ENCODE measurements around the gene TGM2. TPM values are rescaled to one million over a fixed set of nuclear protein-coding genes. Genes with fewer than 3 reads are reported as not detected.

The TGM2 gene
- polyA plus RNA-seq, 1 donor = 31.8 TPM

DNA sequence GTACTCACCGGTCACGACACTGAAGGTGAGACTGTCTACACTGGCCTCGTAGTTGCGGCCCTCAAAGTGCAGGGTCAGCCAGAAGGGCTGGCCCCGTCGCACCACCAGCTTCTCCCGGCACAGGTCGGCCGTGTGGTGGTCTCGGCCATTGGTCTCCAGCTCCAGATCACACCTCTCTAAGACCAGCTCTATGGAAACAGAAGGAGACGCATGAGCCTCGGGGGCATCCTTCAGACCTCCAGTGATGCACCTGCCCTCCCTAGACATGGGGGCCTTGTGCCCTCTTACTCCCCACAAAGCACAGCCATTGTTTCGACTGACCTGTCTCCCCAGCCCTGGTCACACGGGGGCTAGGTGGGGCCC lies 3.7 kb downstream of the TGM2 start:
- no peak for DNase-seq

DNA sequence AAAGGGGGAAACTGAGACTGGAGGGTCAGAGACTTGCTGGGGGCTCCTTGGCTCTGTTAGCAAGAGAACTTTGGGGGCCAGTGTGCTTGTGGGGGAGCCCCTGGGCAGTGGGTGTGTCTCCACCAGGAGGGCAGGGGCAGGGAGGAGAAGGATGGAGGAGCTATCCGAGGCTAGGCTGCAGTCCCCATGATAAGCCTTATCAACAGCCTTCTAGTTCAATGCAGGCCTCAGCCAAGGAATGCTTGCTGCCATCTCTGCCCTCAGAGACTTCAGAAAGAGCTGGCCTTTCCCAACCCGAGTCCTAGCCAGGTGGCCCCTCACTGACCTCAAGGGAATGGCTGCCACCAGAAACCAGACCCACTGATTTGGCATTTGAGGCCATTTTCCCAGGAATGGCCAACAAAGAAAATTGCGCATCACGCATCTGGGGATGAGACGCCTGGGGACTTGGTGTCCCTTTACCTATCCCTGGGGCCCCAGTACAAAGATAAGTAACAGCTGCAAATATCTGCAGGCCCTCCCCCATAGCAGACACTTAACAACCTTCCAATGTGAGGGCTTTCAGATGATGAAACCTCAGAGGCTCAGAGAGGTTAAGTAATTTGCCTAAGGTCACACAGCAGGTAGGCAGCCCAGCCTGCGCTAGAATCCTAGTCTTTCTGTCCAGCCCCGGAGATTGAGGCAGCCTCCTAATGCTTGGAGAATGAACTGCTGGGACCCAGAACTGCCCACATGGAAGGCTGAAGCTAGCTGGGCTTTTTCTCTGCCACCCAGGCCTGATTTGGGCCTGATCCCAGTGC lies 4.9 kb downstream of the TGM2 start:
- DNase-seq = no peak

GRCh38 chr20:38159566-38159956 lies 5.5 kb downstream of the TGM2 start:
- DNase-seq = no peak

- no peak for DNase-seq
These were observed 6.2 kb downstream of the TGM2 start for GRCh38 chr20:38158701-38159351.

DNA sequence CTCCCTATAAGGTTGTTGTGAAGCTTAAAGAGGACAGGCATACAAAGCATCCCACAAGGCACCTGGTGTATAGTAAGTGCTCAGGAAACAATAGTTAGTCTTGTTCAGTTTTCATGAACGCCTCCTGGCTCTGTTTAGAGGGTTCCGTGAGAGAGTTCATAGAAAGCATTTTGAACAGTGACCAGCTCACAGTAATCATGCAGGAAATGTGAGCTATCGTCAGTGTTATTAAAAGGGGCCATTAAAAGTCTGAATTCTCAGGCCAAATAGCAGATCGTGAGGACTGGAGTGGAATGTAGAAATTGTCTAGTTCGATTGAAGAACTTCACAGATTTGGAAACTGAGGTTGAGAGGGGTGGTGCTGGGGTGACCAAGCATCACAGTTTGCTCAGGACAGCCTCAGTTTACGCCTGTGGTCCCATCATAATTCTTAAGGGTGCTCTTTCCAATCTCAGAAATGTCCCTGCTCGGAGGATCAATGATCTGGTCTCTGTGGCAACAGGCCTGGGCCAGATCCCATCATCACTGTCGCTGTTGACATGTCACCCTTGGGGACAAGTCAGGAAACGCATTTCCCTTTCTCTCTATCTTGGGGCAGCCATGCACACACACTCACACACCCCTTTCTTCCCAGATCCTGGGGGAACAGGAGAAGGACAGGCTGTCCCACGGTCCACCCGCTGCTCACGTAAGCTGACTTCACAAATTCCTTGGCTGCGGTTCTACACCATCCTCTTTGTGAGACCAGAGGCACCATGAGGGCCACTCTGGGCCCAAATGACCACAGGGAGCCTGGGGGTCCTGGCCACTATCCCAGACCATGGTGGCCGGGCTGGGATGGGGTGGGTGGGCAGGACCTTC lies 7.2 kb downstream of the TGM2 start:
- no peak for DNase-seq

GRCh38 chr20:38156888-38157634 lies 8.0 kb downstream of the TGM2 start:
- no peak for DNase-seq

- DNase-seq = no peak
These were observed 8.8 kb downstream of the TGM2 start for GRCh38 chr20:38156280-38156679.

GRCh38 chr20:38155811-38156210 lies 9.3 kb downstream of the TGM2 start:
- DNase-seq = no peak

- DNase-seq = no peak
These were observed 11.7 kb downstream of the TGM2 start for GRCh38 chr20:38153401-38153800.

GRCh38 chr20:38152621-38153221 lies 12.3 kb downstream of the TGM2 start:
- peak; percentile 81 for DNase-seq

DNA sequence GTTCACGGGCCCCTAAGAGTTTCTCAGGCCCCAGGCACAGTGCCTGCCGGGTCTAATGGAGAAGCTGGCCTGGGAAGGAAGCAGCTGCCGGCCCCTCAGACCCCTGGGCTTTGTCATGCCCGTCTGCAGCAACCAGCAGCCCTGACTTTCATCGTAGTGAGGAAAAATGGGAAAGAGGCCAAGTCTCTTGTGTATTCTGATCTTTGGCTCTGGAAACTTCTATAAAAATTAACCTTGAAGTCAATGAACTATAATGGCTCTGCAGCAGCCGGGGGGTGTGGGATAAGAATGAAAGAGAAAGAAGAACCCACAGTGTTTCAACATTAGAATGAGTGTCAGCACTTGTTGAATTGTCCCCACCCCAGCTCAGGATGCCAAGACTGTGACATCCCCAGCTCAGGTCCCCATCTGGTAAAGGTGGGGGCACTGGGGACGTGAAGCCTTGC lies 12.9 kb downstream of the TGM2 start:
- DNase-seq = peak; percentile 65

DNA sequence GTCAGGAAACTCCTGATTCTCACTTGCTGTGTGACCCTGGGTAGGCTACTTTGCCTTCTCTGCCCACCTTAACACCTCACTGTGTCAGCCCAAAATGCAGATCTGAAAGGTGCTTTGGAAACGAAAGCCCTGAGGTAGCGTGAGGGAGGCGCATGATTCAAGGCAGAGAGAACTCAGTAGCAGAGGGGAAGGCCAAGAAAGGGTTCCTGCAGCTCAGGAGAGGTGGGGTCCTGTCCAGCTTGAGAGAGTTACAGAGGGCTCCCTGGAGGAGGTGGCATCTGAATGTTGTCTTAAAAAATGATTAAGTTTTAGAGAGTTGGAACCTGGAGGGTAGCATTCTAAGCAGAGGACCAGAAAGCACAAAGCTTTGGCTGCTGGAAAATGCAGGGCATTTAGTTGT lies 13.6 kb downstream of the TGM2 start:
- no peak for DNase-seq

DNA sequence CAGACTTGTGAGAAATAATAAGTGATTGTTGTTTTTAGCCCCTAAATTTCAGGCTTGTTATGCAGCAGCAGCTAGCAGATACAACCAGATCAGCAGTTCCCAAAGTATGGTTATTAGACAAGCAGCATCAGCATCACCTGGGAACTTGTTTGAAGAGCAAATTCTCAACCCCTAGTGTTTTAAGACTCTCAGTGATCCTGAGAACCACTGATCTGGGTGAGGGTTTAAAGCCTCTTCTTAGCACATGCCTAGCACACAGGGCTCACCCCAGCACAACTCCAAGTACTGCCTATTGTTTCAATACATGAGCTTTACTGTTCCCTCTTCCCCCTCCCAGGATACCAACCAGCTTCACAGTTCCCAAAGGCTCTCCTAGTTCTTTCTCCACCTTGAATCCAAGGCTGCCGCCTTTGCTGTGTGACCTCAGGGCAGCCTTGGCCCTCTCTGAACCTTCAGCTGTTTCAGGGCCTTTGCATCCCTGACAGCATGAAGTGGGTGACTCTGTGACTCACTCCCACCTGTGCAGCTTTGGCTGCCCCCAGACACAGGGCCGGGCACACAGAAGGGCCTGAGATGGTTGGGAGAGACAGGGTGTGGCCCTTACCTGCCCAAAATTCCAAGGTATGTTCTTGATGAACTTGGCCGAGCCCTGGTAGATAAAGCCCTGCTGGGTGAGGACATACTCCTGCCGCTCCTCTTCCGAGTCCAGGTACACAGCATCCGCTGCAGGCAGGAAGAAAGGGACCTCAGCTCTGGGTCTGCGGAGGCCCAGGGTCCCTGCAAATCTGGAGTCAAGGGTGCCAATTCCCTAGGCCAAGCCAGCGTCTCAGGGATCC lies 14.5 kb downstream of the TGM2 start:
- DNase-seq = no peak

DNA sequence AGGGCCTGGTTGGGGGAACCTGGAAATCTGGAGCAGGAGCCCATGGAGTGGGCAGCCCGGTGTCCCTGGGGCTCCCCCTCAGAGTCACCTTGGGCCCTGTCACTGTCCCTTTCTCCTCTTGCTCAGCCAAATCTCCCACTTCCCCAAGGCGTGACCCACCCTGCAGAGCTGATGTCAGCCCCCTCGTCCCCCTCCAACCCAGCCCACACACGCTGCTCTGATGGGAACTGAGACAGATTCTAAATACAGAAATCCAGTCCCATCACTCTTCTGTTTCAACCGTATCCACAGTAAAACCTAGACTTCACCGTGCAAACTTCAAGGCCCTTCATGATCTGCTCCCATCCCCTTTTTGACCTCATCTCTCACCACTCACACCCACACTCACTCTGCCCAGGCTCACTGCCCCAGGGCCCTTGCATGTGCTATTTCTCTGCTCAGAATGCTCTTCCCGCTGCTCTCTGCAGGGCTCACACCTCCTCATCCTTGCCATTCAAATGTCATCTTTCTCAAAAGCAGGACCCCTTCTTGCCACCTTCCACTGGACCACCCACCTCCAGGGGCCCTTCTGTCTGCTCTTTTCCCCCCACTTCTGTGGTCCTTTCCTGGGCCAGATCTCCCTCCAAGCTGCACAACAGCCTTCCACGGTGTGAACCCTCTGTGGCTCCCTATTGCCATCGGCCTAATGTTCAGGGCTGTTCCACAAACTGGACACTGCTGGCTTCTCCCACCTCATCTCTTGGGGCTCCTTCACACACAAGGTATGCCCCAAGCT lies 16.6 kb downstream of the TGM2 start:
- DNase-seq = no peak

DNA sequence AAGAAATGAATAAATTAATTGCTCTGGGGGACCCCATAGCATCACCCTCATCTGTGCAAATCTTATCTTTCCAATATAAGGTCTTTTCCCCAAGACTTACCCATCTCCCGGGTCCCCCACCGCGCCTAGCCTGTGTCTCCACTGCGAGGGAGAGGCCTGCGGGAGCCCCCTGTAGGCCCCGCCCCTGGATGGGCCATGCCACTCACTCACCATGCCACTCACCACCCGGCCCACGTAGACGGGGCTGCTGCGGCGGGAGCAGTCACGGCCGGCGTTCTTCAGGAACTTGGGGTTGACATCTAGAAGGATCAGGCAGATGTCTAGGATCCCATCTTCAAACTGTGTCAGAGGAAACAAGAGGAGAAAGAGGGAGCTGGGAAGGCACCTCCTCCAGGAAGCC lies 17.3 kb downstream of the TGM2 start:
- no peak for DNase-seq

DNA sequence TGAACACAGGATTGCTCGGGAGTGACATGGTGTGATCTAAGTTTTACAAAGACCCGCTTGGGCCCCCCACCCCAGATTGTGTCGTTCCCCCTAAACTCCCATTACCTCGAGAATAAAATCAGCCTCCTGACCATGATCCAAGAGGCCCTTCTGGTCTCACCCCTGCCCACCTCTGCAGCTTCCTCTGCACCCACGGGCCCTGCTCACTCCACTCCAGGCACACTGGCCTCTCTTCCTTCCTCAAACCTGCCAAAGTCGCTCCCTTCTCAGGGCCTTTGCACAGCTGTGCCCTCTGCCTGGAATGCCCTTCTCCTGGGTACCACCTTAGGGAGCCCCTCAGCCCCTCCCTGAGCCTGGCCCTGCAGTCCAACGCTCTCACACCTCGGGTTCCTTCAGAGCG lies 17.9 kb downstream of the TGM2 start:
- DNase-seq = no peak

DNA sequence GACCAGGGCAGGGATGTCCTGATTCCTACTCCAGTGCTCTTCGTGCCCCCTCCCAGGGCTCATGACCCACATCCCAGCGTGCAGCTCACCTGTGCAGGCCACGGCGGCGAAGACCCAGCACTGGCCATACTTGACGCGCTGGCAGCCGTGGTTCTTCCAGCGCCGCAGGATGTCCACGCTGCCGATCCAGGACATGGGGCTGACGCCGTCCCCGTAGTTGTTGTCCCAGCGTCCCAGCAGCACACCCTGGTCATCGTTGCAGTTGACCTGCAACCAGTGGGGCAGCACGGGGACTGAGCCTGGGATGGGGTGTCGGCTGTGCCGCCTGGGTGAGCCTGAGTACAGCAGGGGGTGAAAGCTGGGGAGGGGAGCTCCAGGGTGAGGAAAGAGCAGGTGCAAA lies 18.4 kb downstream of the TGM2 start:
- no peak for DNase-seq

GRCh38 chr20:38146156-38146555 lies 18.9 kb downstream of the TGM2 start:
- no peak for DNase-seq

- no peak for DNase-seq
These were observed 19.4 kb downstream of the TGM2 start for GRCh38 chr20:38145729-38146075.

Measured in left kidney (tissue), 2 donors.